Endothelial cell of umbilical vein (primary cell): ENCODE data around the gene TNFSF9. TPM values are rescaled to one million over a fixed set of nuclear protein-coding genes. Genes with fewer than 3 reads are reported as not detected.

Experiments
- BruUV-seq: library from RNA; stranded (reverse); fragments of 400-500 nt; replicated peaks from 2 replicates; lab custom pipeline; 2021; lab: Mats Ljungman, UMichigan
- CTCF ChIA-PET: fragments of 300-600, 350-600 bp; sonication (Branson Sonifier 250); formaldehyde crosslinking; loops from one replicate; lab custom pipeline; 2021; ENCODE audit warnings: antibody characterized with exemption, inconsistent platforms; lab: Charles Lee
- POLR2A ChIA-PET: fragments of 300-600, 350-600 bp; sonication (Branson Sonifier 250); formaldehyde crosslinking; loops from one replicate; lab custom pipeline; 2021; ENCODE audit warnings: antibody characterized with exemption, inconsistent platforms; lab: Charles Lee
- DNase-seq: peaks from one replicate; pipeline ENCODE4 v3.0.0-alpha.2; 2011; ENCODE audit warnings: low read depth, low spot score
- FAIRE-seq: peaks from 2 replicates; lab custom pipeline; 2011; peaks lifted over from hg19 to GRCh38; lab: Jason Lieb, UNC
- H2AFZ ChIP-seq: 2 replicates; pipeline ENCODE4 v1.6.0; 2012; ENCODE audit warnings: low read depth, low read length, control low read depth, inconsistent platforms
- H3K27ac ChIP-seq: 2 replicates; pipeline ENCODE4 v1.5.1; 2011; ENCODE audit warnings: low read depth, mild to moderate bottlenecking, control low read depth, low read length, moderate library complexity; ENCODE audit not compliant: insufficient read depth
- H3K27me3 ChIP-seq, 2 experiments: 2 replicates each; pipeline versions ENCODE4 v1.6.0 to v1.6.1; 2011; ENCODE audit warnings: low read length in 2 of 2, mixed read lengths in 1 of 2; ENCODE audit not compliant: control insufficient read depth in 2 of 2, insufficient read depth in 2 of 2
- H3K36me3 ChIP-seq, 2 experiments: 2 replicates in 1 of 2; 3 replicates in 1 of 2; pipeline ENCODE4 v1.5.1; 2011; ENCODE audit warnings: low read length in 2 of 2, mild to moderate bottlenecking in 1 of 2, moderate library complexity in 1 of 2; ENCODE audit not compliant: control insufficient read depth in 2 of 2, insufficient read depth in 2 of 2; ENCODE audit errors: extremely low read depth in 1 of 2
- H3K4me1 ChIP-seq: 3 replicates; pipeline ENCODE4 v1.5.1; 2011; ENCODE audit warnings: mild to moderate bottlenecking, low read length; ENCODE audit not compliant: control insufficient read depth, insufficient read depth; ENCODE audit errors: extremely low read depth
- H3K4me2 ChIP-seq: 2 replicates; pipeline ENCODE4 v1.6.1; 2011; ENCODE audit warnings: low read length, control low read depth, mixed read lengths; ENCODE audit not compliant: insufficient read depth
- H3K4me3 ChIP-seq, 3 experiments: fragments of 200-600 bp in 1 of 3; sonication (generic), shearing (Covaris generic) in 1 of 3; replicated peaks in 1 of 3; 2 replicates each; pipeline ENCODE4 v1.5.1; 2011 to 2016; ENCODE audit warnings: control low read depth in 3 of 3, low read length in 3 of 3, mild to moderate bottlenecking in 2 of 3, inconsistent platforms in 1 of 3, low read depth in 1 of 3, moderate library complexity in 1 of 3; ENCODE audit not compliant: insufficient read depth in 1 of 3
- H3K79me2 ChIP-seq: 2 replicates; pipeline ENCODE4 v1.6.0; 2012; ENCODE audit warnings: low read length, inconsistent platforms; ENCODE audit not compliant: control insufficient read depth, insufficient read depth
- H3K9ac ChIP-seq: replicated peaks from 2 replicates; pipeline ENCODE3; 2011; ENCODE audit warnings: low read length, control low read depth; ENCODE audit not compliant: insufficient read depth; ENCODE audit errors: extremely low read depth
- H3K9me1 ChIP-seq: replicated peaks from 3 replicates; pipeline ENCODE4 v1.6.0; 2011; ENCODE audit warnings: mild to moderate bottlenecking, low read length; ENCODE audit not compliant: control insufficient read depth, insufficient read depth; ENCODE audit errors: extremely low read depth
- H3K9me3 ChIP-seq: replicated peaks from 2 replicates; pipeline ENCODE4 v1.5.1; 2012; ENCODE audit warnings: low read length, inconsistent platforms; ENCODE audit not compliant: control insufficient read depth, insufficient read depth
- H4K20me1 ChIP-seq: replicated peaks from 2 replicates; pipeline ENCODE3; 2011; ENCODE audit warnings: mild to moderate bottlenecking, low read length; ENCODE audit not compliant: control insufficient read depth, insufficient read depth; ENCODE audit errors: extremely low read depth
- CTCF ChIP-seq, 2 donors: IDR thresholded peaks; 1 replicate in 1 of 2; 2 replicates in 1 of 2; pipeline ENCODE4 v1.5.1; 2011; ENCODE audit warnings: low read length in 2 of 2, mild to moderate bottlenecking in 2 of 2, moderate library complexity in 2 of 2, control low read depth in 1 of 2, inconsistent platforms in 1 of 2, low read depth in 1 of 2; ENCODE audit not compliant: insufficient read depth in 1 of 2; ENCODE audit errors: extremely low read depth in 1 of 2
- EZH2 ChIP-seq: IDR thresholded peaks from 2 replicates; pipeline ENCODE4 v1.6.1; 2012; ENCODE audit warnings: borderline replicate concordance, low read depth, mild to moderate bottlenecking, moderate library complexity, low read length, inconsistent platforms; ENCODE audit not compliant: severe bottlenecking
- FOS ChIP-seq: IDR thresholded peaks from 2 replicates; pipeline ENCODE4 v1.6.1; 2011; ENCODE audit warnings: mild to moderate bottlenecking, low read length, moderate library complexity, borderline replicate concordance; ENCODE audit not compliant: insufficient read depth
- GATA2 ChIP-seq: IDR thresholded peaks from 2 replicates; pipeline ENCODE4 v1.7.0; 2011; ENCODE audit warnings: low read depth, mild to moderate bottlenecking, moderate library complexity, mixed read lengths, low read length; ENCODE audit not compliant: insufficient read length, insufficient read depth
- JUN ChIP-seq: IDR thresholded peaks from 2 replicates; pipeline ENCODE4 v1.6.1; 2011; ENCODE audit warnings: borderline replicate concordance, low read depth; ENCODE audit not compliant: insufficient read length, insufficient read depth
- MAX ChIP-seq: IDR thresholded peaks from 2 replicates; pipeline ENCODE4 v1.6.1; 2011; ENCODE audit not compliant: insufficient read depth, insufficient read length
- MYC ChIP-seq: IDR thresholded peaks from one replicate; pipeline ENCODE4 v1.6.1; 2011; ENCODE audit warnings: mild to moderate bottlenecking, low read depth, low read length
- POLR2A ChIP-seq: IDR thresholded peaks from 2 replicates; pipeline ENCODE4 v1.6.1; 2012; ENCODE audit warnings: low read depth, mild to moderate bottlenecking, control low read depth, low read length
- POLR2AphosphoS5 ChIP-seq: IDR thresholded peaks from 2 replicates; pipeline ENCODE4 v1.6.1; 2012; ENCODE audit warnings: low read depth, mild to moderate bottlenecking, control low read depth, low read length, moderate library complexity; ENCODE audit not compliant: insufficient read depth
- dilution Hi-C: fragments of 300-500 bp; cut with MboI; formaldehyde crosslinking; loops from one replicate; pipeline ENCODE4 v1.15.0; 2019; ENCODE audit warnings: low sequenced_read_pairs; ENCODE audit not compliant: extremely low pct_ligation_motif_present
- intact Hi-C: fragments of 100-400 bp; cut with micrococcal nuclease; formaldehyde crosslinking; loops from one replicate; pipeline ENCODE4 v1.10.0; 2022
- polyA plus RNA-seq, 4 experiments: library from polyadenylated mRNA; depleted of rRNA in 3 of 4; stranded (reverse) in 3 of 4; unstranded in 1 of 4; fragments of >200 nt; gene quantifications; 2 replicates each; pipeline versions ENCODE4 v1.2.1 to v1.2.3, GENCODE V29; 2011 to 2012; ENCODE audit warnings: missing spikeins in 1 of 4
- total RNA-seq: library from RNA; stranded (reverse); gene quantifications from 2 replicates; pipeline ENCODE4 v1.2.3, GENCODE V29; 2021

TNFSF9 gene
- total and polyA plus RNA-seq, 2 donors (not counting 3 experiments of a cell fraction or from before 2014, with no cell fraction given), result 0.52 to 0.53 TPM

- intact Hi-C loops (loop anchor here (2.0 kb wide), 1 partner anchor 381 kb away; no protein-coding TSS in a partner anchor), dilution Hi-C loops (no loop called here)
- Histone ChIP-seq H2AFZ (no peak within 1 kb of the TSS), H3K4me1 (no peaks in the 10 kb centered on the region), H3K4me3 (no peak within 1 kb of the TSS), H3K36me3 (no peaks in the 10 kb centered on the region), H3K79me2 (no peaks in the 10 kb centered on the region), H3K27me3 (no peaks in the 10 kb centered on the region), H3K9ac (no peak within 1 kb of the TSS), H3K9me3 (no peaks in the 10 kb centered on the region), H3K9me1 (no peaks in the 10 kb centered on the region), H4K20me1 (no peaks in the 10 kb centered on the region), H3K27ac (no peak within 1 kb of the TSS), H3K4me2 (no peak within 1 kb of the TSS)
- FAIRE-seq, result no peak
- no TSS peak for BruUV-seq
- ChIA-PET POLR2A (no interaction called here), CTCF (interaction anchor here (0.7 to 2.4 kb wide), 10 partner anchors 8 to 382 kb away, joined by 3 to 7 read pairs (median 3); no protein-coding TSS in a partner anchor)
- peak; percentile 12 for DNase-seq
- TF ChIP-seq POLR2AphosphoS5 (no peak), CTCF (IDR thresholded peaks at IDR 0.05; ENCODE audit: extremely low read depth in 1 of 2, insufficient read depth in 1 of 2, low read depth in 1 of 2, low read length in 2 of 2) (peak; percentile 67 to 71)
Measured at GRCh38 chr19:6481541-6482342, 49.1 kb upstream of the TNFSF9 start, which contains the start of gene DENND1C. Gene DENND1C, minus strand, starts transcription at chr19:6481787. Its CDS starts 92 bp downstream, at chr19:6481695.

GRCh38 chr19:6482343-6482686 lies 48.5 kb upstream of the TNFSF9 start:
- no peaks in the 10 kb centered on the region for H4K20me1 ChIP-seq
- no peak overlapping the region for H3K9ac ChIP-seq
- no peaks in the 10 kb centered on the region for H3K27me3 ChIP-seq
- BruUV-seq, result no TSS peak
- H3K79me2 ChIP-seq, result no peaks in the 10 kb centered on the region
- ChIA-PET POLR2A (no interaction called here), CTCF (interaction anchor here (0.7 to 2.4 kb wide), 6 partner anchors 8 to 381 kb away, joined by 3 to 7 read pairs (median 3); no protein-coding TSS in a partner anchor)
- H3K27ac ChIP-seq, result no peak overlapping the region
- intact Hi-C loops, result loop anchor here (2.0 kb wide), 1 partner anchor 380 kb away; no protein-coding TSS in a partner anchor
- no peaks in the 10 kb centered on the region for H3K4me1 ChIP-seq
- no peak overlapping the region for H3K4me2 ChIP-seq
- DNase-seq, result no peak
- no peaks in the 10 kb centered on the region for H3K9me3 ChIP-seq
- dilution Hi-C loops, result no loop called here
- no peak for FAIRE-seq
- no peak for TF ChIP-seq POLR2A
- no peak for TF ChIP-seq MAX
- TF ChIP-seq GATA2, result no peak
- no peak for TF ChIP-seq POLR2AphosphoS5
- no peak for TF ChIP-seq JUN
- no peak for TF ChIP-seq MYC
- no peak for TF ChIP-seq CTCF (IDR thresholded peaks at IDR 0.05; ENCODE audit: extremely low read depth in 1 of 2, insufficient read depth in 1 of 2, low read depth in 1 of 2, low read length in 2 of 2)
- no peak for TF ChIP-seq EZH2
- TF ChIP-seq FOS, result no peak
- H3K36me3 ChIP-seq, result no peaks in the 10 kb centered on the region
- H3K4me3 ChIP-seq, result no peak overlapping the region
- no peak overlapping the region for H2AFZ ChIP-seq
- H3K9me1 ChIP-seq, result no peaks in the 10 kb centered on the region
